A549 (cell line): ENCODE data around the gene PHF2. TPM values are rescaled to one million over a fixed set of nuclear protein-coding genes. Genes with fewer than 3 reads are reported as not detected.
A peak's percentile ranks its signal among the peaks of the same experiment; 100 is the strongest.

Experiments used
- ATAC-seq, 2 experiments: fragments of 200-7000 bp in 1 of 2; fragments of >200 bp in 1 of 2; cut with Nextera tagmentation in 1 of 2; cut with Tn5 transposase in 1 of 2; 3 replicates each; pipeline versions ENCODE4 v1.8.0 to v1.9.1; 2018 to 2020; ENCODE audit warnings: mild to moderate bottlenecking in 1 of 2, moderate library complexity in 1 of 2
- CTCF ChIA-PET: fragments of 300-600 bp; sonication (Branson Sonifier 250); formaldehyde crosslinking; extraction: SDS; loops from one replicate; lab custom pipeline; 2021; ENCODE audit warnings: antibody characterized with exemption, inconsistent platforms; lab: Yijun Ruan, JAX
- POLR2A ChIA-PET: fragments of 350-600 bp; formaldehyde crosslinking; extraction: SDS; loops from one replicate; lab custom pipeline; 2021; ENCODE audit warnings: antibody characterized with exemption, inconsistent platforms; lab: Yijun Ruan, JAX
- DNase-seq, 2 experiments: peaks; one replicate each; pipeline versions ENCODE4 v3.0.0 to v3.0.0-alpha.2; 2011 to 2016; ENCODE audit warnings: low read depth in 1 of 2, low spot score in 1 of 2
- FAIRE-seq: peaks from 2 replicates; lab custom pipeline; 2011; peaks lifted over from hg19 to GRCh38; lab: Jason Lieb, UNC
- H3K27ac ChIP-seq, 2 experiments: fragments of >200 bp; sonication (Bioruptor Twin); formaldehyde crosslinking; 3 replicates each; pipeline ENCODE4 v1.5.1; 2016 to 2017
- H3K4me1 ChIP-seq: fragments of >200 bp; sonication (Bioruptor Twin); formaldehyde crosslinking; 3 replicates; pipeline ENCODE4 v1.6.1; 2016
- H3K4me2 ChIP-seq: fragments of >200 bp; sonication (Bioruptor Twin); formaldehyde crosslinking; 3 replicates; pipeline ENCODE4 v1.6.1; 2016
- H3K4me3 ChIP-seq: fragments of >200 bp; sonication (Bioruptor Twin); formaldehyde crosslinking; 3 replicates; pipeline ENCODE4 v1.5.1; 2016
- H3K9me3 ChIP-seq: fragments of >200 bp; sonication (Bioruptor Twin); formaldehyde crosslinking; 3 replicates; pipeline ENCODE4 v1.6.1; 2016
- CBX2 ChIP-seq: fragments of 200-600 bp; sonication (generic); IDR thresholded peaks from 2 replicates; pipeline ENCODE4 v1.6.1; 2016; ENCODE audit warnings: low read depth, mild to moderate bottlenecking, borderline replicate concordance
- ESRRA ChIP-seq: fragments of 150-350 bp; IDR thresholded peaks from 2 replicates; pipeline ENCODE4 v1.6.1; 2014; ENCODE audit warnings: mild to moderate bottlenecking, low read length, borderline replicate concordance
- FOSB ChIP-seq: fragments of 250-450 bp; sonication (Bioruptor Pico); IDR thresholded peaks from 2 replicates; pipeline ENCODE4 v1.5.0; 2020; ENCODE audit warnings: mild to moderate bottlenecking, moderate library complexity
- FOXS1 ChIP-seq: fragments of 250-450 bp; sonication (Bioruptor Pico); IDR thresholded peaks from 2 replicates; pipeline ENCODE4 v1.5.0; 2020; ENCODE audit warnings: mild to moderate bottlenecking, moderate library complexity
- HOXA7 ChIP-seq: fragments of 250-450 bp; sonication (Bioruptor Pico); IDR thresholded peaks from 2 replicates; pipeline ENCODE4 v1.5.0; 2020; ENCODE audit warnings: mild to moderate bottlenecking, moderate library complexity
- HOXB5 ChIP-seq: fragments of 250-450 bp; sonication (Bioruptor Pico); IDR thresholded peaks from 2 replicates; pipeline ENCODE4 v1.5.0; 2020; ENCODE audit warnings: mild to moderate bottlenecking, moderate library complexity
- NFE2L2 ChIP-seq: fragments of 150-350 bp; conservative IDR thresholded peaks from 2 replicates; pipeline ENCODE4 v1.6.1; 2014; ENCODE audit warnings: low read length
- NPAS2 ChIP-seq: fragments of 250-450 bp; sonication (Bioruptor Pico); IDR thresholded peaks from 2 replicates; pipeline ENCODE4 v1.8.0; 2022; ENCODE audit warnings: mild to moderate bottlenecking, moderate library complexity, borderline replicate concordance
- PHF8 ChIP-seq: fragments of 200-600 bp; sonication (generic); IDR thresholded peaks from 2 replicates; pipeline ENCODE4 v1.6.1; 2016; ENCODE audit warnings: low read depth, mild to moderate bottlenecking, antibody characterized with exemption, moderate library complexity, borderline replicate concordance
- POLR2A ChIP-seq: IDR thresholded peaks from 2 replicates; pipeline ENCODE4 v1.6.1; 2012; ENCODE audit warnings: mild to moderate bottlenecking, low read length
- RAD21 ChIP-seq, 2 experiments: fragments of >200 bp in 1 of 2; sonication (Bioruptor Twin) in 1 of 2; formaldehyde crosslinking in 1 of 2; IDR thresholded peaks in 1 of 2; conservative IDR thresholded peaks in 1 of 2; 2 replicates in 1 of 2; 3 replicates in 1 of 2; pipeline ENCODE4 v1.6.1; 2012 to 2018; ENCODE audit warnings: inconsistent platforms in 1 of 2
- RARB ChIP-seq: fragments of 250-450 bp; sonication (Bioruptor Pico); IDR thresholded peaks from 2 replicates; pipeline ENCODE4 v1.8.0; 2021; ENCODE audit warnings: mild to moderate bottlenecking, moderate library complexity
- TFCP2L1 ChIP-seq: fragments of 250-450 bp; sonication (Bioruptor Pico); IDR thresholded peaks from 2 replicates; pipeline ENCODE4 v1.5.0; 2021; ENCODE audit warnings: mild to moderate bottlenecking
- TP53 ChIP-seq: fragments of 250-450 bp; sonication (Bioruptor Pico); IDR thresholded peaks from 2 replicates; pipeline ENCODE4 v1.5.0; 2021; ENCODE audit warnings: mild to moderate bottlenecking, moderate library complexity
- ZSCAN20 ChIP-seq: fragments of 250-450 bp; sonication (Bioruptor Pico); IDR thresholded peaks from 2 replicates; pipeline ENCODE4 v1.8.0; 2022; ENCODE audit warnings: mild to moderate bottlenecking, moderate library complexity
- WGBS: methylation state at CpG from one replicate; pipeline ENCODE4 v1.1.6; 2017; ENCODE audit errors: missing lambda C conversion rate; 5-methylcytosine and 5-hydroxymethylcytosine counted together
- polyA plus RNA-seq, 4 experiments: library from polyadenylated mRNA; depleted of rRNA in 3 of 4; stranded (reverse); fragments of >200 nt; fragmentation: RNase III in 1 of 4; extraction: RNeasy Plus Mini Kit Qiagen cat#74134 plus additional on column Dnase treatment in 1 of 4; gene quantifications; 2 replicates in 3 of 4; 3 replicates in 1 of 4; pipeline ENCODE4 v1.2.3, GENCODE V29; 2011 to 2017
- TF ChIP-seq, protein P1 (sequence below): fragments of >200 bp; sonication (Bioruptor Twin); formaldehyde crosslinking; IDR thresholded peaks from 3 replicates; pipeline ENCODE4 v1.6.1; 2016
- TF ChIP-seq, protein P2 (sequence below): fragments of >200 bp; sonication (Bioruptor Twin); formaldehyde crosslinking; IDR thresholded peaks from 2 replicates; pipeline ENCODE4 v1.6.1; 2016
- TF ChIP-seq, protein P3 (sequence below): IDR thresholded peaks from 2 replicates; pipeline ENCODE4 v1.6.1; 2012
- TF ChIP-seq, protein P4 (sequence below): fragments of 150-350 bp; IDR thresholded peaks from 2 replicates; pipeline ENCODE4 v1.6.1; 2014; ENCODE audit warnings: low read depth, mild to moderate bottlenecking, low read length
- TF ChIP-seq, protein P5 (sequence below): fragments of 200-600 bp; sonication (generic); IDR thresholded peaks from 2 replicates; pipeline ENCODE4 v1.6.1; 2016; ENCODE audit warnings: antibody characterized with exemption, mild to moderate bottlenecking, moderate library complexity
- TF ChIP-seq, protein P6 (sequence below): fragments of 250-450 bp; sonication (Bioruptor Pico); IDR thresholded peaks from 2 replicates; pipeline ENCODE4 v1.5.0; 2020; ENCODE audit warnings: low read depth, mild to moderate bottlenecking, moderate library complexity

Gene PHF2
- polyA plus RNA-seq, 2 of the 4 experiments (the other 2 are of a cell fraction): 9.6 to 12.2 TPM

DNA sequence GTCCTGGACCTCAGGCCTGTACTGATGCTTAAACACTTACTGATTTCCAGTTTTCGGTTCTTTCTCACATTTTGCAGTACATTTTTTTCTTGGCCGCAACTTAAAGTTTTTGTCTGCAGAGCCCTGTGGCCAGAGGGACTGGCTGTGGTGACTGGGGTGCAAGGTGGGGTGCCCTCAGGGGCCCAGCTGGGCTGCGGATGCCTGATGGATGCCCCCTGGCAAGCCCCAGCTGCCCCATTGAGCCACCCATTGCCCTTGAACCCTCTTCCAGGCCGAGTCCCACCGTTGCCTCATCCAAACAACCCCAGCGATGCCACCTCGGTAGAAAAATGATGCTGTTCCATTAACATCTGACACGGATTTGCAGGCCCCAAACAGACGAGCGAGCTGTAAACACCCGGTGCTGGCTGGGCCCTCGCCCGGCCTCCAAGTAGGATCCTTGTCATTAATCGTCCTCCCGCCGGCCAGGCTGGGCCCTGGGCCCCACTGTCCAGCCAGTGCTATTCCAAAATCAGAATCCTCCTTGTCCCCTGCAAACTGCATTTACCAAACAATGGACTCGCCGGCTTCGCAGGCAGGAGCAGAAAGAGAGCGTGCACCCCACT lies 107.9 kb downstream of the PHF2 start:
- H3K9me3 ChIP-seq: peaks cover 14% of the 10 kb centered on the region; the same call in 1 of the 3 replicates
- no peak overlapping the region for H3K4me3 ChIP-seq
- CTCF ChIA-PET: interaction anchor here (0.6 to 10.8 kb wide), 9 partner anchors 8 to 928 kb away, joined by 3 to 141 read pairs (median 7); no protein-coding TSS in a partner anchor
- H3K4me1 ChIP-seq: no peaks in the 10 kb centered on the region
- ATAC-seq (no peak), DNase-seq (no peak)
- TF ChIP-seq, protein P1, sequence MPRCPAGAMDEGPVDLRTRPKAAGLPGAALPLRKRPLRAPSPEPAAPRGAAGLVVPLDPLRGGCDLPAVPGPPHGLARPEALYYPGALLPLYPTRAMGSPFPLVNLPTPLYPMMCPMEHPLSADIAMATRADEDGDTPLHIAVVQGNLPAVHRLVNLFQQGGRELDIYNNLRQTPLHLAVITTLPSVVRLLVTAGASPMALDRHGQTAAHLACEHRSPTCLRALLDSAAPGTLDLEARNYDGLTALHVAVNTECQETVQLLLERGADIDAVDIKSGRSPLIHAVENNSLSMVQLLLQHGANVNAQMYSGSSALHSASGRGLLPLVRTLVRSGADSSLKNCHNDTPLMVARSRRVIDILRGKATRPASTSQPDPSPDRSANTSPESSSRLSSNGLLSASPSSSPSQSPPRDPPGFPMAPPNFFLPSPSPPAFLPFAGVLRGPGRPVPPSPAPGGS: no peak
- no peak for TF ChIP-seq HOXA7 (CRISPR knock-in tag)
- TF ChIP-seq FOSB: no peak
- TF ChIP-seq, protein P2, sequence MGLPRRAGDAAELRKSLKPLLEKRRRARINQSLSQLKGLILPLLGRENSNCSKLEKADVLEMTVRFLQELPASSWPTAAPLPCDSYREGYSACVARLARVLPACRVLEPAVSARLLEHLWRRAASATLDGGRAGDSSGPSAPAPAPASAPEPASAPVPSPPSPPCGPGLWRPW: no peak
- TF ChIP-seq, protein P3, sequence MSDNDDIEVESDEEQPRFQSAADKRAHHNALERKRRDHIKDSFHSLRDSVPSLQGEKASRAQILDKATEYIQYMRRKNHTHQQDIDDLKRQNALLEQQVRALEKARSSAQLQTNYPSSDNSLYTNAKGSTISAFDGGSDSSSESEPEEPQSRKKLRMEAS: no peak
- no peak for TF ChIP-seq ESRRA
- no peak for TF ChIP-seq POLR2A
- TF ChIP-seq, protein P4, sequence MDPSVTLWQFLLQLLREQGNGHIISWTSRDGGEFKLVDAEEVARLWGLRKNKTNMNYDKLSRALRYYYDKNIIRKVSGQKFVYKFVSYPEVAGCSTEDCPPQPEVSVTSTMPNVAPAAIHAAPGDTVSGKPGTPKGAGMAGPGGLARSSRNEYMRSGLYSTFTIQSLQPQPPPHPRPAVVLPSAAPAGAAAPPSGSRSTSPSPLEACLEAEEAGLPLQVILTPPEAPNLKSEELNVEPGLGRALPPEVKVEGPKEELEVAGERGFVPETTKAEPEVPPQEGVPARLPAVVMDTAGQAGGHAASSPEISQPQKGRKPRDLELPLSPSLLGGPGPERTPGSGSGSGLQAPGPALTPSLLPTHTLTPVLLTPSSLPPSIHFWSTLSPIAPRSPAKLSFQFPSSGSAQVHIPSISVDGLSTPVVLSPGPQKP: no peak
- no peak for TF ChIP-seq NFE2L2
- TF ChIP-seq, all 56 proteins: peak for 0
- POLR2A ChIA-PET: no interaction called here
- WGBS: 75% methylated on average over 20 of the region's 20 CpGs
- H3K4me2 ChIP-seq: no peak overlapping the region
- no peak overlapping the region for H3K27ac ChIP-seq
- no peak for FAIRE-seq

DNA sequence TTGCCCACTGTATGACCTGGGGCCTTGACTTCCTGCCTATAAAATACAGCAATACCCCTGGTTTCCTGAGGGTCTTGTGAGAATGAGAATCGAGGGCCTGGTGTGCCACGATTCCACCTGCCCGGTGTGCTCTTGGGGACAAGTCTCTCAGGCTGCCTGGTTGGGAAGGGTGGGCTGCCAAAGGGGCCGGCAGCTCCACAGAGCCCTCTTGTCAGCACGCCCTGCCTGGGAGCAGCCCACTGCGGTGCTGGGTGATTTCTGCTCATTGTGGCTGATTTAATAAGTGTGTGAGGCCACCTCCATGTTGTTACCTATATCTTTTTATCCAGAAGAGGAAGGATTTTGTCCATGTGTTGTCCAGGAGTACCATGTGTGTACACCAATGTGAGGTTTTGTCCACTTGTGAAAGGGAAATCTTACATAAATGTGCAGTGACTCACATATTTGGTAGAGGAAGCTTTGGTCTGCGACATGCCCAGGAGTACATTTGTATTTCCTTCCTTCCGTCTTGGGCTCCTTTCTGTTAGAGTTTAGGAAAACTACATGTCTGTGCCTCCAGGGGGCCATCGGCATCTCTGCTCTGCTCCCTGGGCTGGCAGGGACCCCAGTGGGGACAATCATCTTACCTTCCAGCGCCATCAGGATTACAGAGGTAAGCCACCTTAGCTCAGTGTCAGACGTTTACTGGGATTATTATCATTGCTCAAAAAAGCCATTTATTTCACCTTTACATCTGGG lies 108.6 kb downstream of the PHF2 start:
- WGBS: 48% methylated on average over 11 of the region's 11 CpGs
- Histone ChIP-seq H3K4me3 (no peak overlapping the region), H3K27ac (no peak overlapping the region), H3K9me3 (peaks cover 18% of the 10 kb centered on the region; the same call in 1 of the 3 replicates), H3K4me2 (no peak overlapping the region), H3K4me1 (no peaks in the 10 kb centered on the region)
- DNase-seq (no peak), FAIRE-seq (no peak), ATAC-seq (peak in 1 of 2 experiments; percentile 17; a peak in 1 of 6 replicates)
- ChIA-PET CTCF (interaction anchor here (0.6 to 10.8 kb wide), 6 partner anchors 93 to 939 kb away, joined by 3 to 141 read pairs (median 4); no protein-coding TSS in a partner anchor), POLR2A (no interaction called here)
- TF ChIP-seq RARB (CRISPR knock-in tag): no peak
- 0 out of 5 replicates have a peak, but pooled peaks of 1 of the 2 experiments have one; percentile 3 for TF ChIP-seq RAD21 (conservative IDR thresholded peaks at IDR 0.05 in 1 of 2, IDR thresholded peaks at IDR 0.05 in 1 of 2)

DNA sequence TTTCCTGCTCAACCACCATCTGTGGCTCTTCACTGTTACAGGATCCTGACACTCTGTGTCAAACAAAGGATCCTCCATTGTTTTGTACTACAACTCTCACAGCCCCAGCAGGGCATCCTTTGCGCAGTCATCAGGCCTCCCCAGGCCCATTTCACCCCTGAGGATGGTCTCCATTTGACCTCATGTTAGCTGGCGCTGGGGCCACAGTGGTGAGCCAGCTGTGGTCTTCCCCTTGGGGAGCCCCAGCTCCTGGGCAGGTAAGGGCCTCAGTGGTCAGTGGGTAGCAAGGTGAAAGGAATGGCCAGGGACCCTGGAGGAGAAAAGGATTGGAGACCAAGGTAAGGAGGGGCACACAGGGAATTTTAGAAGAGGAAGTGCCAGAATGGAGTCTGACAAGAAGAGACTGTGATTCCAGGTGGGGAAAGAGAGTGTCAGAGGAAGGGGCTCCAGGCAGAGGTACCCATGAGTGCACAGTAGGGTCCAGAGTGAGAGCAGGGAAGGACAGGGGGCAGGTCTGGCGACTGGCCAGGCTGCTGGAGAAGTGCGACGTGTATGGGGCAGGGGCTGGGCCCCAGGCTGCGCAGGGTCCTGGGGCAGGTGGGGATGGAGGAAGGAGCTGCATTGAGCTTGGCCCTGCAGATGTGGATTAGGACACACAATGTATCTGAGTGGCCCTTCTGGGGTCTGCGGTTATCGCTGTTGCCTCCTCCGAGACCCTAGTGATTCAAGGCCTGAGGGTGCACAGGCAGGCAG lies 109.9 kb downstream of the PHF2 start:
- ATAC-seq: no peak
- Histone ChIP-seq H3K4me1 (no peaks in the 10 kb centered on the region), H3K27ac (no peak overlapping the region), H3K4me3 (no peak overlapping the region), H3K4me2 (no peak overlapping the region), H3K9me3 (peaks cover 25% of the 10 kb centered on the region; the same call in 2 of the 3 replicates)
- ChIA-PET CTCF (interaction anchor here (0.6 to 10.8 kb wide), 4 partner anchors 112 to 527 kb away, joined by 3 to 141 read pairs (median 6); no protein-coding TSS in a partner anchor), POLR2A (no interaction called here)
- DNase-seq: no peak
- no peak for FAIRE-seq
- WGBS: 67% methylated on average over 9 of the region's 9 CpGs
- TF ChIP-seq, protein P5, sequence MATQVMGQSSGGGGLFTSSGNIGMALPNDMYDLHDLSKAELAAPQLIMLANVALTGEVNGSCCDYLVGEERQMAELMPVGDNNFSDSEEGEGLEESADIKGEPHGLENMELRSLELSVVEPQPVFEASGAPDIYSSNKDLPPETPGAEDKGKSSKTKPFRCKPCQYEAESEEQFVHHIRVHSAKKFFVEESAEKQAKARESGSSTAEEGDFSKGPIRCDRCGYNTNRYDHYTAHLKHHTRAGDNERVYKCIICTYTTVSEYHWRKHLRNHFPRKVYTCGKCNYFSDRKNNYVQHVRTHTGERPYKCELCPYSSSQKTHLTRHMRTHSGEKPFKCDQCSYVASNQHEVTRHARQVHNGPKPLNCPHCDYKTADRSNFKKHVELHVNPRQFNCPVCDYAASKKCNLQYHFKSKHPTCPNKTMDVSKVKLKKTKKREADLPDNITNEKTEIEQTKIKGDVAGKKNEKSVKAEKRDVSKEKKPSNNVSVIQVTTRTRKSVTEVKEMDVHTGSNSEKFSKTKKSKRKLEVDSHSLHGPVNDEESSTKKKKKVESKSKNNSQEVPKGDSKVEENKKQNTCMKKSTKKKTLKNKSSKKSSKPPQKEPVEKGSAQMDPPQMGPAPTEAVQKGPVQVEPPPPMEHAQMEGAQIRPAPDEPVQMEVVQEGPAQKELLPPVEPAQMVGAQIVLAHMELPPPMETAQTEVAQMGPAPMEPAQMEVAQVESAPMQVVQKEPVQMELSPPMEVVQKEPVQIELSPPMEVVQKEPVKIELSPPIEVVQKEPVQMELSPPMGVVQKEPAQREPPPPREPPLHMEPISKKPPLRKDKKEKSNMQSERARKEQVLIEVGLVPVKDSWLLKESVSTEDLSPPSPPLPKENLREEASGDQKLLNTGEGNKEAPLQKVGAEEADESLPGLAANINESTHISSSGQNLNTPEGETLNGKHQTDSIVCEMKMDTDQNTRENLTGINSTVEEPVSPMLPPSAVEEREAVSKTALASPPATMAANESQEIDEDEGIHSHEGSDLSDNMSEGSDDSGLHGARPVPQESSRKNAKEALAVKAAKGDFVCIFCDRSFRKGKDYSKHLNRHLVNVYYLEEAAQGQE: no peak
- TF ChIP-seq TFCP2L1 (CRISPR knock-in tag) (no peak), HOXB5 (CRISPR knock-in tag) (no peak), ZSCAN20 (no peak), TP53 (no peak), FOXS1 (CRISPR knock-in tag) (no peak), PHF8 (no peak), NPAS2 (CRISPR knock-in tag) (no peak), CBX2 (no peak)
- TF ChIP-seq, protein P6, sequence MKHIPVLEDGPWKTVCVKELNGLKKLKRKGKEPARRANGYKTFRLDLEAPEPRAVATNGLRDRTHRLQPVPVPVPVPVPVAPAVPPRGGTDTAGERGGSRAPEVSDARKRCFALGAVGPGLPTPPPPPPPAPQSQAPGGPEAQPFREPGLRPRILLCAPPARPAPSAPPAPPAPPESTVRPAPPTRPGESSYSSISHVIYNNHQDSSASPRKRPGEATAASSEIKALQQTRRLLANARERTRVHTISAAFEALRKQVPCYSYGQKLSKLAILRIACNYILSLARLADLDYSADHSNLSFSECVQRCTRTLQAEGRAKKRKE (CRISPR knock-in tag): no peak
